Measurements from ENCODE around the gene PEX5L.

The PEX5L gene

DNA sequence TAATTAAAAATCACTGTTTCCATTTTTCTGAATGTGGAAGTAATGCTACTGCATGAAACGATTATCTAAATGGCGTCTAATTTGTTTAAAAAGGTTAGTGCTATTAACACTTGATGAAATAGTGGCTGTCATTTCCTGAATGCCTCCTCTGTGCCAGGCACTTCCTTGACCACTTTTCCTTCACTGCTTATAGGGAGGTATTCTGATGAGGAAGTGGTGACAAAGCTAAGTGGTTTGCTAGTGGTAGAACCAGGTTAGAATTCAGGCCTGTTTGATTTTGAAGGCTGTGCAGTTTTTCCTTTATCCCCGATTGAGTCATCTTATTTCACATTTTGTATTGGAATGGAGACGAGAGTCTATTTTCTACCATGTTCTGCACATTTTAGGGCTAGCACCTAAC, 264.9 kb downstream of the PEX5L start:
- no peak overlapping the region for H3K4me3 ChIP-seq (ENCODE audit: low read depth, low read length)
- TF ChIP-seq MYC (IDR thresholded peaks at IDR 0.05; ENCODE audit: low read depth, low read length) (no peak), POLR2A (IDR thresholded peaks at IDR 0.05; ENCODE audit: extremely low read depth, insufficient read length) (no peak)
- TF ChIP-seq, protein P1, sequence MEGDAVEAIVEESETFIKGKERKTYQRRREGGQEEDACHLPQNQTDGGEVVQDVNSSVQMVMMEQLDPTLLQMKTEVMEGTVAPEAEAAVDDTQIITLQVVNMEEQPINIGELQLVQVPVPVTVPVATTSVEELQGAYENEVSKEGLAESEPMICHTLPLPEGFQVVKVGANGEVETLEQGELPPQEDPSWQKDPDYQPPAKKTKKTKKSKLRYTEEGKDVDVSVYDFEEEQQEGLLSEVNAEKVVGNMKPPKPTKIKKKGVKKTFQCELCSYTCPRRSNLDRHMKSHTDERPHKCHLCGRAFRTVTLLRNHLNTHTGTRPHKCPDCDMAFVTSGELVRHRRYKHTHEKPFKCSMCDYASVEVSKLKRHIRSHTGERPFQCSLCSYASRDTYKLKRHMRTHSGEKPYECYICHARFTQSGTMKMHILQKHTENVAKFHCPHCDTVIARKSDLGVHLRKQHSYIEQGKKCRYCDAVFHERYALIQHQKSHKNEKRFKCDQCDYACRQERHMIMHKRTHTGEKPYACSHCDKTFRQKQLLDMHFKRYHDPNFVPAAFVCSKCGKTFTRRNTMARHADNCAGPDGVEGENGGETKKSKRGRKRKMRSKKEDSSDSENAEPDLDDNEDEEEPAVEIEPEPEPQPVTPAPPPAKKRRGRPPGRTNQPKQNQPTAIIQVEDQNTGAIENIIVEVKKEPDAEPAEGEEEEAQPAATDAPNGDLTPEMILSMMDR (IDR thresholded peaks at IDR 0.05; ENCODE audit: low read depth, low read length), result no peak
- TF ChIP-seq, protein P2, sequence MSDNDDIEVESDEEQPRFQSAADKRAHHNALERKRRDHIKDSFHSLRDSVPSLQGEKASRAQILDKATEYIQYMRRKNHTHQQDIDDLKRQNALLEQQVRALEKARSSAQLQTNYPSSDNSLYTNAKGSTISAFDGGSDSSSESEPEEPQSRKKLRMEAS (IDR thresholded peaks at IDR 0.05; ENCODE audit: low read depth, low read length), result no peak
- DNase-seq (ENCODE audit: low read depth), result no peak

DNA sequence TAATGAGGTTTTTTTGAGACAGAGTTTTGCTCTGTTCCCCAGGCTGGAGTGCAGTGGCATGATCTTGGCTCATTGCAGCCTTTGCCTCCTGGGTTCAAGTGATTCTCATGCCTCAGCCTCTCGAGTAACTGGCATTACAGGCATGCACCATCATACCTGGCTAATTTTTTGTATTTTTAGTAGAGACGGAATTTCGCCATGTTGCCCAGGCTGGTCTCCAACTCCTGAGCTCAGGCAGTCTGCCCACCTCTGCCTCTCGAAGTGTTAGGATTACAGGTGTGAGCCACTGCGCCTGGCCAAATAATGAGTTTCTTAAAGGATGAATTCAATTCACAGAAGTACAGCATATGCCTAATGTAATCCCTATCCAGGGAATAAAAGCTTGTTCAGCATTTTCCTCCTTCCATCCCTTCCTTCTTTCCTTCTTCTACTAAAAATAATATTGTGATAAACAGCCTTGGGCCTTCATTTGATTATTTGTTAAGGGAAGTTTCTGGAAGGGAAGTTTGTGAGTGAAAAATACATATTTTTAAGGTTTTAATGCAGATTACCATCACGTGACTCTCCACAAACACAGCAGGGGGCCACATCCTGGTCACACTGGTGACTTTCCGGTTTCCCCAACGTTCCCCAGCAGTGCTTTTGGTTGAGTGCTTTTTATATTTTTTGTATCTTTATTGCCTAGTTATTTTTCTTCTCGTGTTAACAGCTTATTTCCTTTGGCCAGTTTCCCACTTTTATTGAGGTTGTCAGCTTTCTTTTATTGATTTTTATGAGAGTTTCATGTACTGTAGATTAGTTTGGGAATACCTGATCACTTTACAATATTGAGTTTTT, 267.1 kb downstream of the PEX5L start:
- no peak for TF ChIP-seq MYC (IDR thresholded peaks at IDR 0.05; ENCODE audit: low read depth, low read length)
- TF ChIP-seq, protein P1 (IDR thresholded peaks at IDR 0.05; ENCODE audit: low read depth, low read length), result no peak
- TF ChIP-seq POLR2A (IDR thresholded peaks at IDR 0.05; ENCODE audit: extremely low read depth, insufficient read length), result no peak
- TF ChIP-seq, protein P2 (IDR thresholded peaks at IDR 0.05; ENCODE audit: low read depth, low read length), result no peak
- DNase-seq (ENCODE audit: low read depth), result peak; percentile 26
- no peak overlapping the region for H3K4me3 ChIP-seq (ENCODE audit: low read depth, low read length)

- H3K4me3 ChIP-seq (ENCODE audit: low read depth, low read length), result no peak overlapping the region
- DNase-seq (ENCODE audit: low read depth), result peak; percentile 25
- TF ChIP-seq, protein P2 (IDR thresholded peaks at IDR 0.05; ENCODE audit: low read depth, low read length), result no peak
- TF ChIP-seq, protein P1 (IDR thresholded peaks at IDR 0.05; ENCODE audit: low read depth, low read length), result peak; percentile 28
- TF ChIP-seq MYC (IDR thresholded peaks at IDR 0.05; ENCODE audit: low read depth, low read length), result no peak
Observed at GRCh38 chr3:179768080-179768479, 268.7 kb downstream of the PEX5L start.

DNA sequence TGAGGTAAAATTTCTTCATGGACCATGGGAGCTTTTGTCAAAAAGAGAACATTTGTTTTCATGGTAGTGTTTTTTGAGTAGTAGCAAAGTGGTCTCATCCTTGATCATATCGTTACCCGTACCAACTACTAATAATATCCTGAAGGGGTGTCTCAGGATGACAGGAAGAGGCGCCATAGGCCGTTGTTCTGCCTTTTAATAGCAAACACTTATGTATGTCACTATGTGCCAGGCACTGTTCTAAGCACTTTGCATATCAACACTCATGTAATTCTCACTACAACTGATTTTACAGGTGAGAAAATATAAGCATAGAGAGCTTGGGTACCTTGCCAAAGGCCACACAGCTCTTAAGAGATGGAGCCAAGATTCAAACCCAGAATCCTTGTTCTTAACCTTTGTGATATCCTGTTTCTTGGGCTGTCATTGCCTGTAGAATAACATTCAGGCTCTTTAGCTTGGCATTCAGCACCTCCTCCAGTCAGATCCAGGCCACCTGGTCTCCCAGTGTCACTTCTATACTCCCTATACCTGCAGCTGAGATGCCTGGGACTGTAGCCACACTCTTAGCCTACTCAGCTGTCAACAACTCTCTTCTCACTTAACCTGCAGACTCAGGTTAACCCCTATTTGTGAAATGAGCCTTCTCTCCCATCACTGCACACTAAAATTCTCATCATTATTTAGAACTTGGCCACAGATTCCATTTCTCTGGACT, 270.2 kb downstream of the PEX5L start:
- H3K4me3 ChIP-seq (ENCODE audit: low read depth, low read length), result no peak overlapping the region
- DNase-seq (ENCODE audit: low read depth), result no peak
- no peak for TF ChIP-seq MYC (IDR thresholded peaks at IDR 0.05; ENCODE audit: low read depth, low read length)
- TF ChIP-seq, protein P1 (IDR thresholded peaks at IDR 0.05; ENCODE audit: low read depth, low read length), result no peak
- TF ChIP-seq, protein P2 (IDR thresholded peaks at IDR 0.05; ENCODE audit: low read depth, low read length), result no peak
- TF ChIP-seq POLR2A (IDR thresholded peaks at IDR 0.05; ENCODE audit: extremely low read depth, insufficient read length), result no peak

- no peak for DNase-seq (ENCODE audit: low read depth)
- H3K4me3 ChIP-seq (ENCODE audit: low read depth, low read length), result no peak overlapping the region
- TF ChIP-seq POLR2A (IDR thresholded peaks at IDR 0.05; ENCODE audit: extremely low read depth, insufficient read length) (no peak), MYC (IDR thresholded peaks at IDR 0.05; ENCODE audit: low read depth, low read length) (no peak)
- TF ChIP-seq, protein P1 (IDR thresholded peaks at IDR 0.05; ENCODE audit: low read depth, low read length), result no peak
- TF ChIP-seq, protein P2 (IDR thresholded peaks at IDR 0.05; ENCODE audit: low read depth, low read length), result no peak
Observed at GRCh38 chr3:179765396-179765795, 271.3 kb downstream of the PEX5L start.
